Non-pigmented ciliary epithelial cell (primary cell): Measurements from ENCODE around the gene CHST6.
"Not testable (repeated sequence)": the region's sequence is repeated elsewhere in the genome, so short reads cannot be mapped to it uniquely, and the experiment has no call there.

ENCODE experiments used
- DNase-seq: peaks from one replicate; pipeline ENCODE4 v3.0.0-alpha.2; 2010; ENCODE audit warnings: low read depth

The CHST6 gene

DNA sequence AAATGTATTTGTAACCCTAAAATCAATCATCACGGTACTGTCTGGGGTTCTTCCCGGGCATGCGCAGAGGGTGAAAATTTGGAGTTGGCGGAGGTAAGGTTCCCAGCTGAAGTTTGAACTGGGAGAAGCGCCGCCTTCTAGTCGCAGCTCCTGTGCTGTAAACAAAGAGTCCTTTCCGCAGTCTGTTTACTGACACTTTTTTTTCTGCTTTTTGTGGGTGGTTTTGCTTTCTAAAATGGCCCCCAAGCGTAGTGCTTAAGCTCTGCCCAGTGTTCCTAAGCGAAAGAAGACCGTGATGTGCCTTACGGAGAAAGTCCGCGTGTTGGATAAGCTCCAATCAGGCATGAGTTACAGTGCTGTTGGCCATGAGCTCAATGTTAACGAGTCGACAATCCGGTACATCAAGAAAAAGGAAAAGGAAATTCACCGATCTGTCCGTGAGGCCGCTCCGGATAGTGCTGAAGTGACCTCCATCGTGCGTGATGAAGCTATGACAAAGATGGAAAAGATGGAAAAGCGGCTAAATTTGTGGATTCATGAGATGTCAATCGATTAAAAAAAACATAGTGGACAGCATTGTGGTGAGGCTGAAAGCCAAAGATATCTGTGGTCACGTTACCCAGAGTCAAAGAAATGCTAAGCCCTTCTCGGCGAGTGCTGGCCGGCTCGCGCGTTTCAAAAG lies 61.4 kb downstream of the CHST6 start:
- peak; percentile 91 for DNase-seq

GRCh38 chr16:75432828-75433731 lies 62.2 kb downstream of the CHST6 start, which contains the start of gene CFDP1:
Gene CFDP1, minus strand, starts transcription at chr16:75433503. Its CDS starts 151 bp downstream, at chr16:75433352.
- DNase-seq: peak; percentile 70

DNA sequence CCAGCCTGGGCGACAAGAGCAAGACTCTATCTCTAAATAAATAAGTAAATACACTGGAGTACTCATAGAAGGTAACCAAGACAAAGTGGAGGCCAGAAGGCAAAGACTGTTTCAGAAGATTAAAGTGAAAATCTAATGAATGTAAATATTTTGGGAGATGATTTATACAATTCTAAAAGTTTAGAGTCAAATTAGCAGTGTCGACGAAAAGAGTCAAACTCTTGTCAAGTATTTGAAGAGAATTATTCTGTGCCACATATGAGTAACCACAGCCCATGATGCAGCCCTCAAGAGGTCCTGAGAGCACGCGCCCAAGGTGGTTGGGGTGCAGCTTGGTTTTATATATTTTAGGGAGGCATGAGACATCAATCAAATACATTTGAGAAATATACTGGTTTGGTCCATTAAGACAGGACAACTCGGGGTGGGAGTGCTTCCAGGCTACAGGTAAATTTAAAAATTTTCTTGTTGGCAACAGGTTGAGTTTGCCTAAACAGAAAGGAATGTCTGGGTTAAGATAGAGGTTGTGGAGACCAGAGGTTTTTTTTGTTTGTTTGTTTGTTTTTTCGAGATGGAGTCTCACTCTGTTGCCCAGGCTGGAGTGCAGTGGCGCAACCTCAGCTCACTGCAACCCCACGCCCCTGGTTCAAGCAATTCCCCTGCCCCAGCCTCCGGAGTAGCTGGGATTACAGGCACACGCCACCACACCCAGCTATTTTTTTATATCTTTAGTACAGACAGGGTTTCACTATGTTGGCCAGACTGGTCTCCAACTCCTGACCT lies 65.4 kb downstream of the CHST6 start:
- DNase-seq: no peak

DNA sequence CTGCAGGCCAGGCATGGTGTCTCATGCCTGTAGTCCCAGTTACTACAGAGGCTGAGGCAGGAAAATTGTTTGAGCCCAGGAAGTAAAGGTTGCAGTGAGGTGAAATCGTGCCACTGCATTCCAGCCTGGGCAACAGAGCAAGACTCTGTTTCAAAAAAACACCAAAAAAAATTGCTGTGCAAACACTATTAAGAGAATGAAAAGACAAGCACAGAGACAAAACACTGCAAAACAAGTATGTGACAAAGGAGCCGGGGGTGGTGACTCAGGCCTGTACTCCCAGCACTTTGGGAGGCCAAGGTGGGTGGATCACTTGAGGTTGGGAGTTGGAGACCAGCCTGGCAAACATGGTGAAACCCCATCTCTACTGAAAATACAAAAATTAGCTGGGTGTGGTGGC lies 68.7 kb downstream of the CHST6 start:
- DNase-seq: not testable (repeated sequence)

- DNase-seq: not testable (repeated sequence)
Measured at GRCh38 chr16:75424105-75424762, 71.0 kb downstream of the CHST6 start.

DNA sequence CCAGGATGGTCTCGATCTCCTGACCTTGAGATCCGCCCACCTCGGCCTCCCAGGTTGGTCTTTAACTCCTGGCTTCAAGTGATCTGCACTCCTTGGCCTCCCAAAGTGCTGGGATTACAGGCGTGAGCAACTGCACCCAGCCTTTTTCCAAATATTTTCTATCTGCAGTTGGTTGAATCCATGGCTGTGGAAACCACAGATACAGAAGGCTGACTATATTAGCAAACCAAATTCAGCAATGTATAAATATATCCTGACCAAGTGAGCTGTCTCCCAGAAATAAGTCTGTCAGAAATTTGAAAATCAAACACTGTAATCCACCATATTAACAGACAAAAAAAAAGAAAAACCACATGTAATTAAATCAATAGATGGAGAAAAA lies 71.5 kb downstream of the CHST6 start:
- DNase-seq: no peak
